HG03378 (cell line): Measurements from ENCODE around the gene DBNDD1.
"Not testable (repeated sequence)": the region's sequence is repeated elsewhere in the genome, so short reads cannot be mapped to it uniquely, and the experiment has no call there.

Source experiments
- ATAC-seq: cut with Tn5 transposase; IDR thresholded peaks from one replicate; pipeline ENCODE4 v1.9.1; 2021; ENCODE audit warnings: mild to moderate bottlenecking, moderate library complexity; ENCODE audit not compliant: unreplicated experiment

DBNDD1 gene

GRCh38 chr16:89994389-89994720 lies 24.9 kb downstream of the DBNDD1 start:
- no peak for ATAC-seq

- ATAC-seq = no peak
Measured at GRCh38 chr16:89993971-89994370, 25.3 kb downstream of the DBNDD1 start.

GRCh38 chr16:89993377-89993776 lies 25.9 kb downstream of the DBNDD1 start:
- no peak for ATAC-seq

- no peak for ATAC-seq
Measured at GRCh38 chr16:89990799-89991198, 28.5 kb downstream of the DBNDD1 start.

GRCh38 chr16:89988951-89989350 lies 30.3 kb downstream of the DBNDD1 start:
- no peak for ATAC-seq

- no peak for ATAC-seq
Measured at GRCh38 chr16:89987169-89987568, 32.1 kb downstream of the DBNDD1 start.

- no peak for ATAC-seq
Measured at GRCh38 chr16:89986600-89986999, 32.7 kb downstream of the DBNDD1 start.

- no peak for ATAC-seq
Measured at GRCh38 chr16:89985219-89985618, 34.0 kb downstream of the DBNDD1 start.

GRCh38 chr16:89984216-89984615 lies 35.0 kb downstream of the DBNDD1 start:
- ATAC-seq = no peak

- ATAC-seq = no peak
Measured at GRCh38 chr16:89983536-89983935, 35.7 kb downstream of the DBNDD1 start.

GRCh38 chr16:89982318-89982717 lies 36.9 kb downstream of the DBNDD1 start:
- no peak for ATAC-seq

GRCh38 chr16:89981414-89981813 lies 37.8 kb downstream of the DBNDD1 start:
- ATAC-seq = no peak

- no peak for ATAC-seq
Measured at GRCh38 chr16:89974870-89975269, 44.4 kb downstream of the DBNDD1 start.

GRCh38 chr16:89973654-89974335 lies 45.5 kb downstream of the DBNDD1 start:
- no peak for ATAC-seq

GRCh38 chr16:89973235-89973634 lies 46.0 kb downstream of the DBNDD1 start:
- ATAC-seq = no peak

- ATAC-seq = peak; percentile 68
Measured at GRCh38 chr16:89972244-89973234, 46.7 kb downstream of the DBNDD1 start.

- no peak for ATAC-seq
Measured at GRCh38 chr16:89971495-89972243, 47.6 kb downstream of the DBNDD1 start.

- no peak for ATAC-seq
Measured at GRCh38 chr16:89969741-89970410, 49.4 kb downstream of the DBNDD1 start.

GRCh38 chr16:89968074-89968473 lies 51.2 kb downstream of the DBNDD1 start:
- ATAC-seq = not testable (repeated sequence)

- not testable (repeated sequence) for ATAC-seq
Measured at GRCh38 chr16:89967436-89967835, 51.8 kb downstream of the DBNDD1 start.

GRCh38 chr16:89966756-89967155 lies 52.5 kb downstream of the DBNDD1 start:
- no peak for ATAC-seq
